Left renal cortex interstitium (tissue), 4 donors: ENCODE data around the gene DDX54. TPM values are rescaled to one million over a fixed set of nuclear protein-coding genes. Genes with fewer than 3 reads are reported as not detected.
"Not testable (repeated sequence)": the region's sequence is repeated elsewhere in the genome, so short reads cannot be mapped to it uniquely, and the experiment has no call there.

Experiments
- DNase-seq, 4 donors: peaks; one replicate each; pipeline ENCODE4 v3.0.0-alpha.2; 2013; ENCODE audit warnings: low read depth in 4 of 4, low spot score in 2 of 4, missing footprints in 1 of 4
- polyA plus RNA-seq, 4 donors: library from polyadenylated mRNA; unstranded; fragments of 120-200 nt; gene quantifications; one replicate each; pipeline ENCODE4 v1.2.1, GENCODE V29; 2013; ENCODE audit not compliant: insufficient read length in 4 of 4

Gene DDX54
- polyA plus RNA-seq, 4 donors = 65.9 to 94.7 (median 85.8) TPM

DNA sequence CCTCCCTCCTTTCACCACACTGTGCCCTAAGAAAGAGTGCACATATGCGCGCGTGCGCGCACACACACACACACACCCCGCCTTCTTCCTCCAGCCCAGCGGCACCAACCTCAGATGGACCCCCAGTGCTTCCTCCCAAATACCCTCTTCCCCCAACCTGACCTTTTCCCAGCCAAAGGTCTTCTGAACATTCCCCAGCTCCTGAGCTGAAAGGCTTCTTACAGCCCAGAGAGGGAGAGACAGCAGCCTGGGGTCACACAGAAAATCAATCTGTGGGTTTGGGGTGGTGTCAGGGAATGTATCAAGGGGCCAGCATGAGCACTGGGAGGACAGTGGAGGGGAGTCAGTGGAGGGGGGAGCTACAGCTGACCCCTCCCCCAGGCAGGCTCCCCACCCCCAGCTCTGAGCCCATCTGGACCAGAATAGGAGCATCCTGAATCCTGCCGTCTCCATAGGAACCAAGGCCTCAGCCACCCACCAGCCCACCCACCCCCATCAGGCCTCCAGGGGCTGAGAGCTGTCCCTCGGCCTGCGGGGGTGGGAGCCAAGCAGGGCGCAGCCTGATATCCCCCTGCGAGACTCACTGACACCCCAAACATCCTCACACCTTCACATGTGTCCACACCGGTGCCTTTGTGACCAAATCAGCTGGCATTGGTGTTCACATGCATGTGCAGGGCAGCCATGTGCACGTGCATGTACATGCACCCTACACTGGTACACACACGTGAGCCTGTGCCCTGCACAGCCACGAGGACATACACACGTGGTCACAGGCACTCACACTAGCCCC lies 55.4 kb downstream of the DDX54 start:
- no peak for DNase-seq

DNA sequence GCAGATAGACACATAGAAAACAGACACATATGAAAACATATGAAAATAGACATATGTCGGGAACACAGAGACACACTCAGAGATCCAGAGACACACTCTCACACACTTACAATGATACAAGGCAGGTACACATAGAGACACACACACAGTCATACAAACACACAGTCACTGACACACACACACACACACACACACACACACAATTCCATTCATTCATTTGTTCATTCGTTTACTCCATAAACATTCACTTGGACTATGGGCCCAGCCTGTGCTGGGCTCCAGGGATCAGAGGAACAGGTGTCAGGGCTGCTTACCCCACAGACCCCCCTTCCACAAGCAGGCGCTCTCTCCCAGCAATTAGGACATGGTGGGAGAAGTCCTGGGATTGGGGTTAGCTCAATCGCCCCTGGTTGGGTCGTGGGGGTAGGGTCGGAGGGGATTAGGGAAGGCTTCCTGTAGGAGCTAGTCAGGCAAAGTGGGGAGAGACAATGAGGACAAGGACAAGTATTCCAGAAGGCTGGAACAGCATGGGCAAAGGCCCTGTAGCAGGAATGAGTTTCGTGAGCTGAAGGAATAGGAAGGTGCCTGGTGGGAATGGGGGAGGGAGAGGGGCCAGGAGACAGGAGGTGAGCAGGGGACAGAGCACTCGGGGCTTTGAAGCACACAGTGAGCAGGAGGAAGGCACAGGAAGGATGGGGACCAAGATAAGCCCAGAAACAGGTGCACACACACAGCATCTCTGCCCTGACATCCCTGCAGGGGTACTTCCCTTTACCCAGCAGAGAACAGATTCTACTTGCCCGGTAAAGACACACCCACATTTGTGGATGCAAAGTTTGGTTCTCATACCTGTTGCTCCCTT lies 56.2 kb downstream of the DDX54 start:
- no peak for DNase-seq

DNA sequence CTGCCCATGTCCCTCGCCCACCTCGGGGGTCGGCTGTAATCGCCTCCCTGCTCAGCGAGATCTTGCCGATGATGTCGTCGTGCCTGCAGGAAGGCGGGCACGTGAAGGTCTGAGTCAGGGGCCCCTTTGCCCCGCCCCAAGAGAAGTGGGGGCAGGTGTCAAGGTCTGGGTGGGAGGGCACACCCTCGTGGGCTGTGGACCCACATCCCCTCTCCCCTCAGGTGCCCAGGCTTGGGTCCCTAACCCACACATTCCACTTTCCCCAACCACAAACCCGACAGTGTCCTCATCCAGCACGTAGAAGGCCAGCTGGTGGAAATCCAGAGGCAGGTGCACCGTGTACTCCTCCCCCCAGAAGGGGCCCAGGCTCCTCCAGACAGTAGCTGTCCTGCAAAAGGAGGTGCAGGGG lies 57.5 kb downstream of the DDX54 start:
- no peak for DNase-seq

GRCh38 chr12:113120670-113121370 lies 64.5 kb downstream of the DDX54 start:
- DNase-seq = no peak

DNA sequence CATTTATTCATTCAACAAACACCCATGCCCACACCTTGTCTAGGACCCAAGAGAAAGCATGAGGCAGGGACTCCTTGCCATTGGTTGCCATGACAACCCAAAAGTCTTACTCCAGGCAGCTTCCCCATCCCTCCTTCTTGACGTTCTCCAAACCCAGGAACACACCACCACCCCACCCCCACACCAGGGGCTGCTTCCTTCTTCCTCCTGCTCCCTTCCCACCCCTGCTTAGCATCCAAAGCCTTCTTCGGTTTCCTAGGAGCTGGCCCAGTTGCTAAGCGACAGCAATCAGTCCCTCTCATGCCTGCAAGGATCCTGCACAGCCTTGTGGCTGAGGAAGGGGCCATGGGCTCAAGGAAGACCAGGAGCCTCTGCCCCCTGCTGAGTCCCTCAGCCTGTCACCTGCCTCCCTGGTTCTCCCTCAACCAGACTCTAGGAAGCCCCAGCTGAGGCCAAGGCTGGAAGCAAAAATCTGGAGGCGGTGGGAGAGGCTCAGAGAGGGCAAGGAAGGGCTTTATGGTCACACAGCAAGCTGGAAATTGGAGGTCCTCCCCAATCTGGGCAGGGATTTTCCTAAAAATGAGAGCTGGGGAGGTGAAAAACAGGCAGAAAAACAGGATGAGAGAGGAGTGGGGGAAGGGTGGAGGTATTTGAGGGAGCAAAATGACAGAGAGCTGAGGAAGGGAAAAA lies 65.2 kb downstream of the DDX54 start:
- no peak for DNase-seq

- no peak for DNase-seq
Measured at GRCh38 chr12:113118142-113118541, 67.1 kb downstream of the DDX54 start.

DNA sequence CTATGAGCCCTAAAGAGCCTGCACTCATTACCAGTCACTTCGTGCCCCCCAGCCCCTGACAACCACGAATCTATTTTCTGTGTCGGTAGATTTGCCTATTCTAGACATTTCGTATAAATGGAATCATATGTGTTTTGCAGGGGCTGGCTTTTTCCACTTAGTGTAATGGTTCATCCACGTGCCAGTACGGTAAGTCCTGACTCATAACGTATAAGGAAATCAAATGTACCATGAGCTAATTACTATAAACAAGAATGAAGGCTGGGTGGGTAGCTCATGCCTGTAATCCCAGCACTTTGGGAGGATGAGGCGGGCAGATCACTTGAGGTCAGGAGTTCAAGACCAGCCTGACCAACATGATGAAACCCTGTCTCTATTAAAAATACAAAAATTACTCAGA lies 67.6 kb downstream of the DDX54 start:
- DNase-seq = not testable (repeated sequence)

DNA sequence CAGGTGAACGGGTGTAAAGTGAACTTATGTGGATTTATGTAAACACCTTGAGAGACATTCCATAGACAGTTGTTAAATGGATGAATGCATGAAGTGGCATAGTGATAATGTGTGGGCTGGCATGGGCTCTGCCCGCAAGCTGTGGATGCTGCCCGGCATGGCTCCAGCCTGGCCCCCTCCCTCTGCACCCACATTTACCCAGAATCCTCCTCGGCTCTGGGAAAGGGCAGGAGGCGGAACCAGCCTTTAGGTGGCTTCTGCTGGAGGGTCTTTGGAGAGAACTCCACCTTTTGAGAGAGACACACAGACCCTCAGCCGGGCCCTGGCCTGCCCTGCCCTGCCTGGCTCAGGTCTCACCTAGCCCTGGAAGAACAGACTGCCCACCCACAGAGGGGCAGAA lies 68.4 kb downstream of the DDX54 start:
- no peak for DNase-seq

DNA sequence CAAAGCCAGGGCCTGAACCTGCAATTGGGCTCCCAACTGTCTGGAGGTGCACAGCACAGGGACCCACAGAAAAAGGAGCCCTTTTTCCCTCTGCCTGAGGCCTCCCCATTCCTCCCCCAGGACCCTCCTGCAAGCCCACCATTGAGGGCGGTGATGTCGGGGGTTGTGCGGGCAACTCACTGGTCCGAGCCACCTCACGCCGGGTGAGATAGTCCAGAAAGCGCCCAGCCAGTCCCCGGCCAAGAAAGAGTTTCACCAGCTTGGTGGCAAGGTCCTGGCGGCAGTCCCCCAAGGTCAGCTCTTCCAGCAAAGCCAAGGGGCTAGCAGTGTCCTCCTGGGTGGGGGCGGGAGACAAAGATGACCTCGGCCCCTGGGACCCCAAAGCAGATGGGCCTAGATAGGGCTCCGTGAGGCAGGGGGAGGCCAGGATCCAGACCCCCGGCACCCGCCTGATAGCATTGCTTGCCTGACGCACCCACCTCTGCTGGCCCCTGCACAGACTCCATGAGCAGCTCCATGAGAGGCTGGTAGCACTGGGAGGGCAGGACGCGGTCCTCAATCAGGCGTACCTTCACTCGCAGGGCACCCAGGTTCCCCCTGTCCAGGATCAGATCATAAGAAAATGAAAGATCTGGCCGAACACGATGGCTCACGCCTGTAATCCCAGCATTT lies 69.7 kb downstream of the DDX54 start:
- DNase-seq = no peak

DNA sequence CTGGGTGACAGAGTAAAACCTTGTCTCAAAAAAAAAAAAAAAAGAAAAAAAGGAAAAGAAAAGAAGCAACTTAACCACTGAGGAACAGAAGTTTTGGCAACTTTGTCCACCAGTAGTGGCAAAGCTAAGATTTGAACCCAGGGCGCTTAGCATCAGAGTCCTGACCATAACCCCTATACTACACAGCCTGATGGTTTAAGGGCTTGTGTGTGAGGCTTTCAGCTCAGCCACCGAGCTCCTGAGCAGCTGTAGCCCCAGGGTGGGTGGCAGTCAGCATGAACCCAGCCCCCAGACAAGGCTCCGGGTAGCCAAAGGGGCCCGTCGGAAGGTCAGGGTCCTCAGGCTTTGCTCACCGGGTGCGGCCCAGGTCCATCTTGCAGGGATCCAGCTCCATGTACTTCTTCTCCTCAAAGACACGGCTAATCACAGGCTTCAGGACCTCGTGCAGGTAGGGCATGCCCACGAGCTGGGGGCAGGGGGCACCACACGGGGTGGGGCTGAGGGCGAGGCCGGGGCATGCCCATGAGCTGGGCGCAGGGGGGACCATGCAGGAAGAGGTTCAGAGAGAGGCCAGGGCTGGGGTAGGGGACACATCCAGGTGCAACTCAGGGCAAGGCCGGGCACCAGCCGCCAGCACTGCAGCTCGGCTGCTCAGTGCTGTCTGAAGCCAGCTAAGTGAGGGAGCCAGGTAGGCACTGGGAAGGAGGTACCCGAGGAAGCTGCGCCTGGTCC lies 70.7 kb downstream of the DDX54 start:
- DNase-seq = no peak

DNA sequence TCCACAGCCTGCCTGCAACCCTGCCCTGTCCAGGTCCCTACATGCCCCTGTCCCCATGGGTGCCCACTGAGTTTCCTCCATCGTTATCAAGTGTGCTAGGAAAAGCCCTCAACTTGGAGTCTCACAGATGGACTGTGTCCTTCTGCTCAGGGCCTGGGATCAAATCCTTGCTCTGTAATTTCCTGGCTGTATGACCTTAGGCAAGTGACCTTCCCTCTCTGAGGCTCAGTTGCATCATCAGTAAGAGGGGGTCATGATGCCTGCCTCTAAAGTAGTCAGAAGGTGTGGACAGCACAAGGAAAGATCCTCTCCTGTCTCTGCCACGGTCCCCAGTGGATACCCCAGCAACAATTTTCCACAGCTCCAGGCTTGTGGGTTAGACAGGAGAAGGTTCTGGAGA lies 71.9 kb downstream of the DDX54 start:
- DNase-seq = no peak

- no peak for DNase-seq
Measured at GRCh38 chr12:113112043-113112899, 73.0 kb downstream of the DDX54 start.

DNA sequence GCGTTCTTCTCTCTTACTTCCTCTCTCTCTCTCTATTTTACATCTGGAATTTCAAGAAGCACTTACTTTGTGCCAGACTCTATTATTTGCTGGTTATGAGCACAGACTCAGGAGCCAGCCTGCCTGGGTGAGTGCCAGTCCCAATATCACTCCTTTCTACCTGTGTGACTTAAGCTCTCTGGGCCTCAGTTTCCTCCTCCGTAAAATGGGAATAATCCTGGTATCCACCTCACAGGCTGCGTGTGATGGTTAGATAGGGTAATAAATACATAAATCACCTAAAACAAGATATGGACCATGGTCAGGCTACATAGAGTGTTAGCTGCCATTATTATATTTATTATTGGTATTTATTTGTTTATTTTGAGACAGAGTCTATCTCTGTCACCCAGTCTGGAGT lies 74.0 kb downstream of the DDX54 start:
- no peak for DNase-seq

GRCh38 chr12:113109872-113110599 lies 75.2 kb downstream of the DDX54 start:
- DNase-seq = no peak

- no peak for DNase-seq
Measured at GRCh38 chr12:113109360-113109759, 75.9 kb downstream of the DDX54 start.

- no peak for DNase-seq
Measured at GRCh38 chr12:113108308-113108707, 77.0 kb downstream of the DDX54 start.
